ENCODE results near the gene LIMS1. TPM values are rescaled to one million over a fixed set of nuclear protein-coding genes. Genes with fewer than 3 reads are reported as not detected.
A peak's percentile ranks its signal among the peaks of the same experiment; 100 is the strongest.

Gene LIMS1
- total RNA-seq, 4 donors from 2014 or later, result 37.4 to 357 (median 112) TPM

GRCh38 chr2:108541451-108541850 is 7.2 kb downstream of the LIMS1 start:
- Histone ChIP-seq H3K4me3 (no peak overlapping the region), H3K4me1 (no peaks in the 10 kb centered on the region), H3K27me3 (no peaks in the 10 kb centered on the region), H3K27ac (peak overlapping the region; percentile 26 to 47), H3K36me3 (no peaks in the 10 kb centered on the region), H3K9me3 (no peaks in the 10 kb centered on the region)
- TF ChIP-seq CTCF (IDR thresholded peaks at IDR 0.05), result no peak
- TF ChIP-seq POLR2A (IDR thresholded peaks at IDR 0.05), result no peak
- intact Hi-C loops (cut with DNase I; ENCODE audit: low total_unique reads), result no loop called here
- DNase-seq, result no peak

GRCh38 chr2:108542071-108542470 is 7.8 kb downstream of the LIMS1 start:
- Histone ChIP-seq H3K27me3 (no peaks in the 10 kb centered on the region), H3K36me3 (no peaks in the 10 kb centered on the region), H3K4me3 (no peak overlapping the region), H3K9me3 (no peaks in the 10 kb centered on the region), H3K27ac (peak overlapping the region in 1 of 2 donors; percentile 47), H3K4me1 (no peaks in the 10 kb centered on the region)
- intact Hi-C loops (cut with DNase I; ENCODE audit: low total_unique reads), result no loop called here
- no peak for DNase-seq
- no peak for TF ChIP-seq CTCF (IDR thresholded peaks at IDR 0.05)
- no peak for TF ChIP-seq POLR2A (IDR thresholded peaks at IDR 0.05)

- TF ChIP-seq POLR2A (IDR thresholded peaks at IDR 0.05) (no peak), CTCF (IDR thresholded peaks at IDR 0.05) (no peak)
- no peaks in the 10 kb centered on the region for H3K4me1 ChIP-seq
- no peak overlapping the region for H3K27ac ChIP-seq
- no peak for DNase-seq
- intact Hi-C loops (cut with DNase I; ENCODE audit: low total_unique reads), result no loop called here
- no peaks in the 10 kb centered on the region for H3K27me3 ChIP-seq
- no peaks in the 10 kb centered on the region for H3K9me3 ChIP-seq
- no peak overlapping the region for H3K4me3 ChIP-seq
- H3K36me3 ChIP-seq, result no peaks in the 10 kb centered on the region
These were observed 13.3 kb downstream of the LIMS1 start for GRCh38 chr2:108547606-108548005.

GRCh38 chr2:108548208-108549003 is 14.1 kb downstream of the LIMS1 start:
- H3K27me3 ChIP-seq, result no peaks in the 10 kb centered on the region
- H3K4me1 ChIP-seq, result peaks cover 0 to under 1% of the 10 kb centered on the region in 2 donors
- no peak for DNase-seq
- H3K27ac ChIP-seq, result no peak overlapping the region
- no peaks in the 10 kb centered on the region for H3K36me3 ChIP-seq
- intact Hi-C loops (cut with DNase I; ENCODE audit: low total_unique reads), result no loop called here
- H3K9me3 ChIP-seq, result no peaks in the 10 kb centered on the region
- H3K4me3 ChIP-seq, result no peak overlapping the region
- TF ChIP-seq CTCF (IDR thresholded peaks at IDR 0.05) (no peak), POLR2A (IDR thresholded peaks at IDR 0.05) (no peak)

GRCh38 chr2:108552566-108552965 is 18.3 kb downstream of the LIMS1 start:
- no peaks in the 10 kb centered on the region for H3K9me3 ChIP-seq
- H3K27me3 ChIP-seq, result no peaks in the 10 kb centered on the region
- no peak overlapping the region for H3K4me3 ChIP-seq
- no peak for DNase-seq
- intact Hi-C loops (cut with DNase I; ENCODE audit: low total_unique reads), result no loop called here
- peaks cover 0 to 4% of the 10 kb centered on the region in 2 donors for H3K4me1 ChIP-seq
- no peaks in the 10 kb centered on the region for H3K36me3 ChIP-seq
- no peak for TF ChIP-seq POLR2A (IDR thresholded peaks at IDR 0.05)
- no peak for TF ChIP-seq CTCF (IDR thresholded peaks at IDR 0.05)
- no peak overlapping the region for H3K27ac ChIP-seq
